Neural progenitor cell (in vitro differentiated cells): ENCODE measurements around the gene RNASE7. TPM values are rescaled to one million over a fixed set of nuclear protein-coding genes. Genes with fewer than 3 reads are reported as not detected.

Experiments
- DNase-seq: peaks from one replicate; pipeline ENCODE4 v3.0.0-alpha.2; 2016; ENCODE audit warnings: low spot score
- H2AFZ ChIP-seq: fragments of 200-600 bp; sonication (generic); replicated peaks from 2 replicates; pipeline ENCODE4 v1.6.1; 2016; ENCODE audit warnings: antibody characterized with exemption
- H3F3A ChIP-seq: fragments of 200-600 bp; sonication (generic); 2 replicates; pipeline ENCODE4 v1.6.1; 2016; ENCODE audit warnings: antibody characterized with exemption, low read depth
- H3K27ac ChIP-seq: fragments of 200-600 bp; sonication (generic); 2 replicates; pipeline ENCODE4 v1.5.1; 2016; ENCODE audit warnings: mild to moderate bottlenecking
- H3K27me3 ChIP-seq: fragments of 200-600 bp; sonication (generic); 2 replicates; pipeline ENCODE4 v1.6.1; 2016; ENCODE audit warnings: mild to moderate bottlenecking, moderate library complexity
- H3K36me3 ChIP-seq: fragments of 200-600 bp; sonication (generic); 2 replicates; pipeline ENCODE4 v1.5.1; 2016
- H3K4me1 ChIP-seq: fragments of 200-600 bp; sonication (generic); 2 replicates; pipeline ENCODE4 v1.6.1; 2016; ENCODE audit warnings: mixed run types
- H3K4me2 ChIP-seq: fragments of 200-600 bp; sonication (generic); 2 replicates; pipeline ENCODE4 v1.6.1; 2016
- H3K4me3 ChIP-seq: fragments of 200-600 bp; sonication (generic); 2 replicates; pipeline ENCODE4 v1.5.1; 2016
- H3K79me2 ChIP-seq: fragments of 200-600 bp; sonication (generic); 2 replicates; pipeline ENCODE4 v1.6.1; 2016; ENCODE audit warnings: low read depth
- H3K9ac ChIP-seq: fragments of 200-600 bp; sonication (generic); 2 replicates; pipeline ENCODE4 v1.6.1; 2016
- H3K9me3 ChIP-seq: fragments of 200-600 bp; sonication (generic); 2 replicates; pipeline ENCODE4 v1.5.1; 2016; ENCODE audit warnings: low read depth
- H4K20me1 ChIP-seq: fragments of 200-600 bp; sonication (generic); 2 replicates; pipeline ENCODE4 v1.6.1; 2016; ENCODE audit warnings: low read depth
- H3K27ac Mint-ChIP-seq: 3 replicates; pipeline ENCODE4 v1.8.0; 2021; ENCODE audit warnings: mixed read lengths
- H3K27me3 Mint-ChIP-seq: 2 replicates; pipeline ENCODE4 v1.8.0; 2022; ENCODE audit warnings: low read depth, mild to moderate bottlenecking, inconsistent platforms, moderate library complexity, mixed read lengths; ENCODE audit not compliant: insufficient read depth
- H3K36me3 Mint-ChIP-seq: 3 replicates; pipeline ENCODE4 v1.8.0; 2021; ENCODE audit warnings: mixed read lengths
- H3K4me1 Mint-ChIP-seq: 3 replicates; pipeline ENCODE4 v1.8.0; 2021; ENCODE audit warnings: mixed read lengths
- H3K4me3 Mint-ChIP-seq: 3 replicates; pipeline ENCODE4 v1.8.0; 2021; ENCODE audit warnings: mild to moderate bottlenecking, moderate library complexity, mixed read lengths
- H3K9me3 Mint-ChIP-seq: 3 replicates; pipeline ENCODE4 v1.8.0; 2020; ENCODE audit warnings: mixed read lengths
- EZH2 ChIP-seq: fragments of 200-600 bp; sonication (generic); IDR thresholded peaks from 2 replicates; pipeline ENCODE4 v1.6.1; 2017; ENCODE audit warnings: antibody characterized with exemption, mild to moderate bottlenecking, moderate library complexity
- EZH2phosphoT487 ChIP-seq: fragments of 200-600 bp; sonication (generic); IDR thresholded peaks from 2 replicates; pipeline ENCODE4 v1.6.1; 2017; ENCODE audit warnings: antibody characterized with exemption
- total RNA-seq: library from RNA; depleted of rRNA; stranded (reverse); fragments of >200 nt; gene quantifications from 2 replicates; pipeline ENCODE4 v1.2.3, GENCODE V29; 2015; ENCODE audit warnings: low replicate concordance
- TF ChIP-seq, protein P1 (sequence below): fragments of 200-600 bp; sonication (generic); IDR thresholded peaks from 2 replicates; pipeline ENCODE4 v1.5.1; 2017; ENCODE audit warnings: antibody characterized with exemption, mild to moderate bottlenecking

Gene RNASE7
- total RNA-seq, 1 donor from 2014 or later: not detected

DNA sequence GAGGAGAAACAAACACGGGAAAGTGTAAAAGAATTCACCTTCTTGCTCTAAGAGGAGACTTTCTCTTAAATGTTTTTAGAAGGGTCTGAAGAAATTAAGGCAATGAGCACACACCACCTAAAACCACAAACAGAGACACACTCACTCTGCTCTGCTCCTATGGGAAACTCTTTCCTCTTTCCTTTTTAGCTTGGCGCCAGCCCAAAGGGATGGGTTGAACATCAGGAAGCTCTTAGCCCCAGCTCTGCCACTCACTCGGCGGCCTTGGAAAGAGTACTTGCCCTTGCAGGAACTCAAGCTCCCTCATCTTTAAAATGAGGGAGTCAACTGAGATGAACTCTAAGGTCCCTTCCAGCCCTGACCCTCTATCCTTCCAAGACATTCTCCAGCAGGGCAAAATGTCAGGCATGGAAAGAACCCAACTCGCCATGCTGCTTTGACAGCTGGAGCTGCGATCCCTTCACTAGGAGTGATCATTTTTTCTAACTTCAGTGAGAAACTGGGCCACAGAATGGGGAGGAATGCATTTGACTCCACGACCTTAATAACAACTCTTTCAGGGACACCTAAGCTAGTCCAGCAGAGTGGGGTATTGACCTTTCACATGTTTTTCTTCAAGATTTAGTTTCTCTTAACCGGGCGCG, 14.5 kb downstream of the RNASE7 start:
- H3K36me3 Mint-ChIP-seq: no peaks in the 10 kb centered on the region
- no peaks in the 10 kb centered on the region for H3K79me2 ChIP-seq
- no peak overlapping the region for H3K9ac ChIP-seq
- peaks cover 13% of the 10 kb centered on the region for H3K4me1 Mint-ChIP-seq
- no peaks in the 10 kb centered on the region for H3K36me3 ChIP-seq
- H3K9me3 Mint-ChIP-seq: no peaks in the 10 kb centered on the region
- H3K27ac ChIP-seq: no peak overlapping the region
- H3K4me3 Mint-ChIP-seq: no peak overlapping the region
- H3K4me3 ChIP-seq: no peak overlapping the region
- no peak overlapping the region for H3K4me2 ChIP-seq
- no peaks in the 10 kb centered on the region for H3F3A ChIP-seq
- H3K27me3 ChIP-seq: no peaks in the 10 kb centered on the region
- H2AFZ ChIP-seq: no peak overlapping the region
- no peak overlapping the region for H3K27ac Mint-ChIP-seq
- no peaks in the 10 kb centered on the region for H4K20me1 ChIP-seq
- peaks cover 2% of the 10 kb centered on the region for H3K27me3 Mint-ChIP-seq
- H3K9me3 ChIP-seq: no peaks in the 10 kb centered on the region
- TF ChIP-seq, protein P1, sequence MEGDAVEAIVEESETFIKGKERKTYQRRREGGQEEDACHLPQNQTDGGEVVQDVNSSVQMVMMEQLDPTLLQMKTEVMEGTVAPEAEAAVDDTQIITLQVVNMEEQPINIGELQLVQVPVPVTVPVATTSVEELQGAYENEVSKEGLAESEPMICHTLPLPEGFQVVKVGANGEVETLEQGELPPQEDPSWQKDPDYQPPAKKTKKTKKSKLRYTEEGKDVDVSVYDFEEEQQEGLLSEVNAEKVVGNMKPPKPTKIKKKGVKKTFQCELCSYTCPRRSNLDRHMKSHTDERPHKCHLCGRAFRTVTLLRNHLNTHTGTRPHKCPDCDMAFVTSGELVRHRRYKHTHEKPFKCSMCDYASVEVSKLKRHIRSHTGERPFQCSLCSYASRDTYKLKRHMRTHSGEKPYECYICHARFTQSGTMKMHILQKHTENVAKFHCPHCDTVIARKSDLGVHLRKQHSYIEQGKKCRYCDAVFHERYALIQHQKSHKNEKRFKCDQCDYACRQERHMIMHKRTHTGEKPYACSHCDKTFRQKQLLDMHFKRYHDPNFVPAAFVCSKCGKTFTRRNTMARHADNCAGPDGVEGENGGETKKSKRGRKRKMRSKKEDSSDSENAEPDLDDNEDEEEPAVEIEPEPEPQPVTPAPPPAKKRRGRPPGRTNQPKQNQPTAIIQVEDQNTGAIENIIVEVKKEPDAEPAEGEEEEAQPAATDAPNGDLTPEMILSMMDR: no peak
- TF ChIP-seq EZH2phosphoT487: no peak
- no peak for TF ChIP-seq EZH2
- no peak for DNase-seq
- no peaks in the 10 kb centered on the region for H3K4me1 ChIP-seq

DNA sequence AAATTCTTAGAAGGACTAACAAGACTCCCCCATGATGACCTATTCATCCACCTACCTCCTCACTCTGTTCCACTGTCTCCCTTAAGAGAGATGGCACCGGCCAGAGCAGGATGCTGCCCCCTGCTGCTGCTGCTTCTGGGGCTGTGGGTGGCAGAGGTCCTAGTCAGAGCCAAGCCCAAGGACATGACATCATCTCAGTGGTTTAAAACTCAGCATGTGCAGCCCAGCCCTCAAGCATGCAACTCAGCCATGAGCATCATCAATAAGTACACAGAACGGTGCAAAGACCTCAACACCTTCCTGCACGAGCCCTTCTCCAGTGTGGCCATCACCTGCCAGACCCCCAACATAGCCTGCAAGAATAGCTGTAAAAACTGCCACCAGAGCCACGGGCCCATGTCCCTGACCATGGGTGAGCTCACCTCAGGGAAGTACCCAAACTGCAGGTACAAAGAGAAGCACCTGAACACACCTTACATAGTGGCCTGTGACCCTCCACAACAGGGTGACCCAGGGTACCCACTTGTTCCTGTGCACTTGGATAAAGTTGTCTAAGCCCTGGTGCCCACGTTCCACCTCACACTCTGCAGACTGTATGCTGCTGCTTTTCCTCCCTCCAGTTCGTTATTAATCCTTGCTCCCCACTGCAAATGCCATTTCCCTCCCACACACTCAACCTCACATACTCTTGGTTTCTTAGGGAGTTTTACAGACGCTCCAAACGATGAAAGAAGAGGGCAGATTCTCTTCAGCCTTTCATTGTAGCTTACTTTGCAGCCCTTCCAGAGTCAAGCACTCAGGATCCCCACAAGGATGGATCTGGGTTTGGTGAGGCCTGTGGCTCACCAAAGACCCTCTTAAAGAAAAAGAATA, 15.9 kb downstream of the RNASE7 start, which contains the start of gene RNASE8:
RNASE8 (plus strand) TSS at position 20 of the 873 bp plus-strand sequence; CDS start at position 91, 71 bp downstream.
- H3K4me1 ChIP-seq: no peaks in the 10 kb centered on the region
- no peak within 1 kb of the TSS for H2AFZ ChIP-seq
- H3F3A ChIP-seq: no peaks in the 10 kb centered on the region
- no peaks in the 10 kb centered on the region for H3K27me3 ChIP-seq
- H3K27me3 Mint-ChIP-seq: peaks cover 5% of the 10 kb centered on the region
- no peak within 1 kb of the TSS for H3K27ac ChIP-seq
- DNase-seq: no peak
- no peaks in the 10 kb centered on the region for H3K36me3 Mint-ChIP-seq
- H3K79me2 ChIP-seq: no peaks in the 10 kb centered on the region
- H3K9ac ChIP-seq: no peak within 1 kb of the TSS
- no peak within 1 kb of the TSS for H3K4me3 ChIP-seq
- H4K20me1 ChIP-seq: no peaks in the 10 kb centered on the region
- no peak within 1 kb of the TSS for H3K27ac Mint-ChIP-seq
- H3K4me1 Mint-ChIP-seq: peaks cover 15% of the 10 kb centered on the region
- TF ChIP-seq EZH2phosphoT487: no peak
- TF ChIP-seq, protein P1: no peak
- H3K9me3 ChIP-seq: no peaks in the 10 kb centered on the region
- H3K36me3 ChIP-seq: no peaks in the 10 kb centered on the region
- H3K4me2 ChIP-seq: no peak within 1 kb of the TSS
- H3K9me3 Mint-ChIP-seq: no peaks in the 10 kb centered on the region
- H3K4me3 Mint-ChIP-seq: no peak within 1 kb of the TSS

DNA sequence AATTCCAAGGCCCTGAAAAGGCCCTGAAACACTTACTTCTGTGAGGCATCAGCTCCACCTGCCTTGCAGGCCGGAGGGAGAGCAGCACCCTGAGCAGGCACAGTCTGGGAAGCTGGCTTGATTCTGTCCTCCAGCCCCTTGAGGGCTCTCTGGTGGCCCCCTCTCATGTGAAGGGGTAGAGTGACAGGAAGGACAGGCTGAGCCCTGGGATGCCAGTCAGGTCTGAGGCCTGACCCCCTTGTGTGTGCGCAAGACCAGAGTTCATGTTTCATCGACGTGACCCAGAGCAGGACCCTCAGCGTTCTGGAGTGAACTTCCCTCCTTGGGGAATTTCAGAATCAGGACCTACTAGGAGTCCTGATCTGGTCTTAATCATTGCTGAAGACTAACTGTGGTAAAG, 16.7 kb downstream of the RNASE7 start:
- Histone ChIP-seq H3F3A (no peaks in the 10 kb centered on the region), H3K27me3 (no peaks in the 10 kb centered on the region), H4K20me1 (no peaks in the 10 kb centered on the region), H3K4me1 (peaks cover 4% of the 10 kb centered on the region), H2AFZ (no peak overlapping the region), H3K79me2 (no peaks in the 10 kb centered on the region), H3K4me2 (no peak overlapping the region), H3K9me3 (no peaks in the 10 kb centered on the region), H3K36me3 (no peaks in the 10 kb centered on the region), H3K9ac (no peak overlapping the region), H3K4me3 (no peak overlapping the region), H3K27ac (no peak overlapping the region)
- H3K27me3 Mint-ChIP-seq: peaks cover 5% of the 10 kb centered on the region
- H3K4me3 Mint-ChIP-seq: no peak overlapping the region
- DNase-seq: no peak
- no peaks in the 10 kb centered on the region for H3K9me3 Mint-ChIP-seq
- H3K36me3 Mint-ChIP-seq: no peaks in the 10 kb centered on the region
- no peak overlapping the region for H3K27ac Mint-ChIP-seq
- H3K4me1 Mint-ChIP-seq: peaks cover 24% of the 10 kb centered on the region
- TF ChIP-seq, protein P1: no peak
- TF ChIP-seq EZH2phosphoT487 (no peak), EZH2 (no peak)
